HepG2 (cell line): ENCODE data around the gene ASCL2.

Source experiments
- CREM ChIP-seq, 2 experiments: sonication (generic) in 1 of 2; formaldehyde crosslinking in 1 of 2; IDR thresholded peaks; 2 replicates each; pipeline versions ENCODE4 v1.4.0 to v1.6.1; 2016 to 2020; ENCODE audit warnings: antibody characterized with exemption in 1 of 2, mild to moderate bottlenecking in 1 of 2, missing genetic modification reagents in 1 of 2
- JUND ChIP-seq: sonication (generic); formaldehyde crosslinking; IDR thresholded peaks from 2 replicates; pipeline ENCODE4 v1.8.0; 2022; ENCODE audit warnings: mild to moderate bottlenecking, missing genetic modification reagents
- KDM2A ChIP-seq: sonication (generic); formaldehyde crosslinking; IDR thresholded peaks from 2 replicates; pipeline ENCODE4 v1.4.0; 2020; ENCODE audit warnings: low read depth, missing genetic modification reagents, borderline replicate concordance
- SYNCRIP ChIP-seq: fragments of 200-400 bp; formaldehyde crosslinking; IDR thresholded peaks from 2 replicates; pipeline ENCODE4 v1.6.1; 2018; ENCODE audit warnings: mild to moderate bottlenecking, low read depth, low read length; ENCODE audit not compliant: insufficient read depth

- TF ChIP-seq JUND (no peak), CREM (IDR thresholded peaks at IDR 0.05) (no peak), CREM (CRISPR knock-in tag; IDR thresholded peaks at IDR 0.05) (no peak), KDM2A (CRISPR knock-in tag) (no peak), SYNCRIP (no peak)
Observed at GRCh38 chr11:2298131-2298794, 27.9 kb upstream of the ASCL2 start.
